ENCODE results near the gene UBL3. TPM values are rescaled to one million over a fixed set of nuclear protein-coding genes. Genes with fewer than 3 reads are reported as not detected.

UBL3 gene
- total RNA-seq, 1 experiment from 2014 or later, result 13.8 TPM

DNA sequence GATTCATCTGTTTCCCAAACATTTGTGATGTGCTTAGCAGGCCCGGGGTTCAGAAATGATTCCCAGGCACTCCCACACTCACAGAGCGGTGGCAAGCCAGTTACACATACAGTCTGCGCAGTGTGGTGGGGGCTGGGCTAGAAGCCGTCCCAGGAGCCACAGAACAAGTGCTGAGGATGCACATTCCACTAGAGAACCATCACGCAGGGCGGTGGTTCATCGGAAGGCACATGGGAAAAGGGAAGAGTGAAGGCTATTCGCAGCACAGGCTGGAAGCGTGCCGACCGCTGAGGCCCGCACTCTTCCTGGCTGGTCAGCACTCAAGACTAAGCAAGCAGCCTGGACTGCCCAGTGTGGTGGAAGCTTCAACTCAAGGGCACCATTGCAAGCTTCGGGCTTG, 128.7 kb downstream of the UBL3 start:
- no TSS peak for BruUV-seq (replicated peaks)
- Mint-ChIP-seq H3K9me3 (ENCODE audit: low read depth, unreplicated experiment) (no peaks in the 10 kb centered on the region), H3K4me1 (ENCODE audit: low read depth, unreplicated experiment) (no peaks in the 10 kb centered on the region), H3K4me3 (ENCODE audit: low read depth, unreplicated experiment) (no peak overlapping the region), H3K27me3 (ENCODE audit: unreplicated experiment) (peaks cover 54% of the 10 kb centered on the region), H3K36me3 (ENCODE audit: insufficient read depth, unreplicated experiment) (no peaks in the 10 kb centered on the region), H3K27ac (ENCODE audit: unreplicated experiment) (no peak overlapping the region)
- no peak for DNase-seq
- CTCF ChIA-PET, result interaction anchor here (0.6 kb wide), 1 partner anchor 29 kb away, joined by 3 read pairs; no protein-coding TSS in a partner anchor
- intact Hi-C loops (cut with micrococcal nuclease; ENCODE audit: unreplicated experiment), result no loop called here
- TF ChIP-seq CTCF (IDR thresholded peaks at IDR 0.05; ENCODE audit: unreplicated experiment), result no peak

DNA sequence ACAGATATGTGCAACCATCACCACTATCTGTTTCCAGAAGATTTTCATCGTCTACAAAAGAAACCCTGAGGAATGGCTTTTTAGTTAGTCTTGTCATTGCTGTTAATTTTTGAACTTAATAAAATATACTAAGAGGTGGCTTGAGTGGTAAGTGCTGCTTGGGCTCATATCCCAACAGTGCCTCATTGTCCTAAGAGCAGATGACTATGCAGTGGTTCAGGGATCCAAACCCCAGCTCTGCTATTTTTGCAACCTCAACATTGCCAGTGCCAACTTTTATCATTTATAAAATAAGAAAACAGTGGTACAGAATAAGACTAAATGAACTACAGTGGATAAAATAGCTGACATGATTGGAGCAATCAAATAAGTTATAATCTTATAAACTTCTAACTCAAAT, 131.7 kb downstream of the UBL3 start:
- DNase-seq, result no peak
- Mint-ChIP-seq H3K36me3 (ENCODE audit: insufficient read depth, unreplicated experiment) (no peaks in the 10 kb centered on the region), H3K9me3 (ENCODE audit: low read depth, unreplicated experiment) (no peaks in the 10 kb centered on the region), H3K27me3 (ENCODE audit: unreplicated experiment) (peaks cover 50% of the 10 kb centered on the region), H3K4me1 (ENCODE audit: low read depth, unreplicated experiment) (no peaks in the 10 kb centered on the region), H3K4me3 (ENCODE audit: low read depth, unreplicated experiment) (no peak overlapping the region), H3K27ac (ENCODE audit: unreplicated experiment) (no peak overlapping the region)
- intact Hi-C loops (cut with micrococcal nuclease; ENCODE audit: unreplicated experiment), result no loop called here
- TF ChIP-seq CTCF (IDR thresholded peaks at IDR 0.05; ENCODE audit: unreplicated experiment), result no peak
- no TSS peak for BruUV-seq (replicated peaks)
- CTCF ChIA-PET, result no interaction called here

DNA sequence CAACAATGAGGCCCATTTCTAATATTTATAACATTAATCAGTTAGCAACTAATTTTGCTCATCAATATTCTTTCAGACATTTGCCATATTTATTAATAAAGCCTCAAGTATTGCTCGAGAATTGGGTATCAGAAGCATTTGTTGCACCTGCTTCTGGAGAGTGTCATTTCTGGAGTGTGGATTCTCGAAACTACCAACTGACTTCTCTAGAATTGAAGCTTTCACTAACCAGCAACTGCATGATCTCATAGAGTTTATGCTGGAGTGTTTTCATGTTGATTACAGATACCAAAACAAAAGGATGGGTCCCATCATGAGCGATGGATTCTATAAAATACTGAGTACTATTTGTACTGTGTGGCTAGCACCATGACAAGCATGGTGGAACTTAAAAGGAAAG, 133.9 kb downstream of the UBL3 start:
- no peak for DNase-seq
- no peak overlapping the region for H3K4me3 Mint-ChIP-seq (ENCODE audit: low read depth, unreplicated experiment)
- H3K27ac Mint-ChIP-seq (ENCODE audit: unreplicated experiment), result no peak overlapping the region
- TF ChIP-seq CTCF (IDR thresholded peaks at IDR 0.05; ENCODE audit: unreplicated experiment), result no peak
- intact Hi-C loops (cut with micrococcal nuclease; ENCODE audit: unreplicated experiment), result no loop called here
- peaks cover 40% of the 10 kb centered on the region for H3K27me3 Mint-ChIP-seq (ENCODE audit: unreplicated experiment)
- no peaks in the 10 kb centered on the region for H3K36me3 Mint-ChIP-seq (ENCODE audit: insufficient read depth, unreplicated experiment)
- H3K4me1 Mint-ChIP-seq (ENCODE audit: low read depth, unreplicated experiment), result no peaks in the 10 kb centered on the region
- BruUV-seq (replicated peaks), result no TSS peak
- CTCF ChIA-PET, result no interaction called here
- H3K9me3 Mint-ChIP-seq (ENCODE audit: low read depth, unreplicated experiment), result no peaks in the 10 kb centered on the region
